ENCODE results near the gene WSCD2. TPM values are rescaled to one million over a fixed set of nuclear protein-coding genes. Genes with fewer than 3 reads are reported as not detected.

The WSCD2 gene
- polyA plus RNA-seq, 1 donor from 2014 or later, result 5.8 TPM

DNA sequence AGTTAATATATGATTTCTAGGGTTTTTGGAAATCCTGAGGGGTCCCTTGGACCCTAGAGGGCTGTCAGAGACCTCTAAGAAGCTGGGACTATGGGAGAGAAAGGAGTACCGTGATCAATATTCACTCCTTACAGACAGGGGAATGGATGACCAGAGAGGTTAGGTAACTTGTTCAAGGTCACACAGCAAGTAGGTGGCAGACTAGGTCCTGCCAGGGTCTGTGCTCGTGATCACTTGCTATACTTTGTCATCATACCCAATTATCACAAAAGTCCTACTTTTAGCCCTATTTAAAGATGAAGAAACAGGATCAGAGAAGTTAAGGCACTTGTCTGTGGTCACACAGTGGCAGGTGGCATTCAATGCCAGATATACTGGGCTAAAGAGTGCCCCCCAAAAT lies 42.9 kb downstream of the WSCD2 start:
- H3K4me2 ChIP-seq (ENCODE audit: low read length), result no peak overlapping the region
- no peaks in the 10 kb centered on the region for H3K36me3 ChIP-seq (ENCODE audit: insufficient read depth, low read length)
- H3K27ac ChIP-seq (ENCODE audit: low read length), result no peak overlapping the region
- H3K4me3 ChIP-seq (ENCODE audit: low read length), result no peak overlapping the region
- no peak overlapping the region for H3K9ac ChIP-seq (ENCODE audit: low read length)
- H2AFZ ChIP-seq (ENCODE audit: low read depth, low read length), result no peak overlapping the region
- TF ChIP-seq TAF1 (IDR thresholded peaks at IDR 0.05; ENCODE audit: low read depth) (no peak), SMC3 (conservative IDR thresholded peaks at IDR 0.05; ENCODE audit: poor library complexity) (no peak), POLR2AphosphoS5 (IDR thresholded peaks at IDR 0.05) (no peak), RAD21 (conservative IDR thresholded peaks at IDR 0.05) (no peak)
- TF ChIP-seq, protein P1, sequence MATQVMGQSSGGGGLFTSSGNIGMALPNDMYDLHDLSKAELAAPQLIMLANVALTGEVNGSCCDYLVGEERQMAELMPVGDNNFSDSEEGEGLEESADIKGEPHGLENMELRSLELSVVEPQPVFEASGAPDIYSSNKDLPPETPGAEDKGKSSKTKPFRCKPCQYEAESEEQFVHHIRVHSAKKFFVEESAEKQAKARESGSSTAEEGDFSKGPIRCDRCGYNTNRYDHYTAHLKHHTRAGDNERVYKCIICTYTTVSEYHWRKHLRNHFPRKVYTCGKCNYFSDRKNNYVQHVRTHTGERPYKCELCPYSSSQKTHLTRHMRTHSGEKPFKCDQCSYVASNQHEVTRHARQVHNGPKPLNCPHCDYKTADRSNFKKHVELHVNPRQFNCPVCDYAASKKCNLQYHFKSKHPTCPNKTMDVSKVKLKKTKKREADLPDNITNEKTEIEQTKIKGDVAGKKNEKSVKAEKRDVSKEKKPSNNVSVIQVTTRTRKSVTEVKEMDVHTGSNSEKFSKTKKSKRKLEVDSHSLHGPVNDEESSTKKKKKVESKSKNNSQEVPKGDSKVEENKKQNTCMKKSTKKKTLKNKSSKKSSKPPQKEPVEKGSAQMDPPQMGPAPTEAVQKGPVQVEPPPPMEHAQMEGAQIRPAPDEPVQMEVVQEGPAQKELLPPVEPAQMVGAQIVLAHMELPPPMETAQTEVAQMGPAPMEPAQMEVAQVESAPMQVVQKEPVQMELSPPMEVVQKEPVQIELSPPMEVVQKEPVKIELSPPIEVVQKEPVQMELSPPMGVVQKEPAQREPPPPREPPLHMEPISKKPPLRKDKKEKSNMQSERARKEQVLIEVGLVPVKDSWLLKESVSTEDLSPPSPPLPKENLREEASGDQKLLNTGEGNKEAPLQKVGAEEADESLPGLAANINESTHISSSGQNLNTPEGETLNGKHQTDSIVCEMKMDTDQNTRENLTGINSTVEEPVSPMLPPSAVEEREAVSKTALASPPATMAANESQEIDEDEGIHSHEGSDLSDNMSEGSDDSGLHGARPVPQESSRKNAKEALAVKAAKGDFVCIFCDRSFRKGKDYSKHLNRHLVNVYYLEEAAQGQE (IDR thresholded peaks at IDR 0.05; ENCODE audit: borderline replicate concordance), result no peak
- H3K9me2 ChIP-seq (ENCODE audit: insufficient read depth, low read length), result no peaks in the 10 kb centered on the region
- H3F3A ChIP-seq (ENCODE audit: insufficient read depth, low read length, poor library complexity, severe bottlenecking), result no peaks in the 10 kb centered on the region
- H3K27me3 ChIP-seq (ENCODE audit: insufficient read depth, low read depth, low read length), result no peaks in the 10 kb centered on the region
- H3K79me2 ChIP-seq (replicated peaks; ENCODE audit: insufficient read depth, low read length), result no peaks in the 10 kb centered on the region
- H3K9me3 ChIP-seq (ENCODE audit: low read length), result no peaks in the 10 kb centered on the region
- H4K20me1 ChIP-seq (ENCODE audit: insufficient read depth), result no peaks in the 10 kb centered on the region

DNA sequence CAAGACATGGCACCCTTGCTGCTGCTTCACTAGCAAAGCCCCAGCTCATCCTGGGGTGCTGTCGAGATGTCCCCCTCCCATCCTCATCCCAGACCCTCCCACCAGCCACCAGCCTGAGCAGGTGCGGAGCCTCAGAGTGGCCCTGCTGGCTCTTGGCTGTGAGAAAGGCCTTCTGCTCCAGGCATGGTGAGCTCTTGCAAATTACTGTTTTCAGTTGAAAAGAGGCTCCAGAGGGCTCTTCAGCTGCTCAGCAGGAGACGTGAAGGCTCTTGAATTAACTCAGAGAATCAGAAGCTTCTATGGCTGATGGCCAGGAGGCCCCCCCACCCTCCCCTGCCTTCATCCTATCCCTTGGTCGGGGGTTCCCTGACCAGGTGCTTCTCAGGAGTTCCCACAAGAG lies 44.1 kb downstream of the WSCD2 start:
- H3K4me3 ChIP-seq (ENCODE audit: low read length), result no peak overlapping the region
- H3F3A ChIP-seq (ENCODE audit: insufficient read depth, low read length, poor library complexity, severe bottlenecking), result no peaks in the 10 kb centered on the region
- no peaks in the 10 kb centered on the region for H3K36me3 ChIP-seq (ENCODE audit: insufficient read depth, low read length)
- no peak overlapping the region for H3K9ac ChIP-seq (ENCODE audit: low read length)
- no peak overlapping the region for H3K27ac ChIP-seq (ENCODE audit: low read length)
- H3K4me2 ChIP-seq (ENCODE audit: low read length), result no peak overlapping the region
- no peaks in the 10 kb centered on the region for H4K20me1 ChIP-seq (ENCODE audit: insufficient read depth)
- no peaks in the 10 kb centered on the region for H3K9me3 ChIP-seq (ENCODE audit: low read length)
- H2AFZ ChIP-seq (ENCODE audit: low read depth, low read length), result no peak overlapping the region
- TF ChIP-seq TAF1 (IDR thresholded peaks at IDR 0.05; ENCODE audit: low read depth) (no peak), SMC3 (conservative IDR thresholded peaks at IDR 0.05; ENCODE audit: poor library complexity) (no peak), EZH2 (IDR thresholded peaks at IDR 0.05; ENCODE audit: borderline replicate concordance, insufficient read depth, low read length, poor library complexity, severe bottlenecking) (no peak), POLR2AphosphoS5 (IDR thresholded peaks at IDR 0.05) (no peak), MXI1 (conservative IDR thresholded peaks at IDR 0.05; ENCODE audit: poor library complexity, severe bottlenecking) (no peak)
- H3K9me2 ChIP-seq (ENCODE audit: insufficient read depth, low read length), result no peaks in the 10 kb centered on the region
- H3K27me3 ChIP-seq (ENCODE audit: insufficient read depth, low read depth, low read length), result no peaks in the 10 kb centered on the region
- H3K79me2 ChIP-seq (replicated peaks; ENCODE audit: insufficient read depth, low read length), result no peaks in the 10 kb centered on the region

GRCh38 chr12:108173892-108174291 lies 44.8 kb downstream of the WSCD2 start:
- Histone ChIP-seq H3K4me3 (ENCODE audit: low read length) (no peak overlapping the region), H3K79me2 (replicated peaks; ENCODE audit: insufficient read depth, low read length) (no peaks in the 10 kb centered on the region), H3K27ac (ENCODE audit: low read length) (no peak overlapping the region), H2AFZ (ENCODE audit: low read depth, low read length) (no peak overlapping the region), H3K27me3 (ENCODE audit: insufficient read depth, low read depth, low read length) (no peaks in the 10 kb centered on the region), H3K9me3 (ENCODE audit: low read length) (no peaks in the 10 kb centered on the region), H3K9me2 (ENCODE audit: insufficient read depth, low read length) (no peaks in the 10 kb centered on the region), H4K20me1 (ENCODE audit: insufficient read depth) (no peaks in the 10 kb centered on the region), H3F3A (ENCODE audit: insufficient read depth, low read length, poor library complexity, severe bottlenecking) (no peaks in the 10 kb centered on the region), H3K9ac (ENCODE audit: low read length) (no peak overlapping the region), H3K36me3 (ENCODE audit: insufficient read depth, low read length) (no peaks in the 10 kb centered on the region), H3K4me2 (ENCODE audit: low read length) (no peak overlapping the region)
- TF ChIP-seq EZH2 (IDR thresholded peaks at IDR 0.05; ENCODE audit: borderline replicate concordance, insufficient read depth, low read length, poor library complexity, severe bottlenecking) (no peak), TAF1 (IDR thresholded peaks at IDR 0.05; ENCODE audit: low read depth) (no peak), SMC3 (conservative IDR thresholded peaks at IDR 0.05; ENCODE audit: poor library complexity) (no peak), MXI1 (conservative IDR thresholded peaks at IDR 0.05; ENCODE audit: poor library complexity, severe bottlenecking) (no peak), POLR2AphosphoS5 (IDR thresholded peaks at IDR 0.05) (no peak), CTCF (IDR thresholded peaks at IDR 0.05; ENCODE audit: poor library complexity, severe bottlenecking) (no peak), EP300 (conservative IDR thresholded peaks at IDR 0.05; ENCODE audit: poor library complexity, severe bottlenecking) (no peak)
- TF ChIP-seq, protein P1 (IDR thresholded peaks at IDR 0.05; ENCODE audit: borderline replicate concordance), result no peak

Measured in neural cell (in vitro differentiated cells).